Endothelial cell (in vitro differentiated cells): ENCODE results near the gene TFEB. TPM values are rescaled to one million over a fixed set of nuclear protein-coding genes. Genes with fewer than 3 reads are reported as not detected.
"Not testable (repeated sequence)": the region's sequence is repeated elsewhere in the genome, so short reads cannot be mapped to it uniquely, and the experiment has no call there.

ENCODE experiments used
- DNase-seq: peaks from one replicate; pipeline ENCODE4 v3.0.0; 2021; ENCODE audit warnings: low spot score
- H3K27ac Mint-ChIP-seq: one replicate; pipeline ENCODE4 v1.8.0; 2021; ENCODE audit warnings: mixed read lengths, inconsistent platforms; ENCODE audit not compliant: unreplicated experiment
- H3K27me3 Mint-ChIP-seq: one replicate; pipeline ENCODE4 v1.8.0; 2021; ENCODE audit warnings: mild to moderate bottlenecking, moderate library complexity, mixed read lengths, inconsistent platforms; ENCODE audit not compliant: unreplicated experiment
- H3K36me3 Mint-ChIP-seq: one replicate; pipeline ENCODE4 v1.8.0; 2021; ENCODE audit warnings: mild to moderate bottlenecking, low read depth, mixed read lengths, inconsistent platforms; ENCODE audit not compliant: unreplicated experiment
- H3K4me1 Mint-ChIP-seq: one replicate; pipeline ENCODE4 v1.8.0; 2021; ENCODE audit warnings: mild to moderate bottlenecking, mixed read lengths, inconsistent platforms; ENCODE audit not compliant: unreplicated experiment
- H3K4me3 Mint-ChIP-seq: one replicate; pipeline ENCODE4 v1.8.0; 2021; ENCODE audit warnings: mild to moderate bottlenecking, mixed read lengths, inconsistent platforms; ENCODE audit not compliant: unreplicated experiment
- H3K9me3 Mint-ChIP-seq: one replicate; pipeline ENCODE4 v1.8.0; 2021; ENCODE audit warnings: mixed read lengths, inconsistent platforms; ENCODE audit not compliant: unreplicated experiment
- CTCF ChIP-seq: fragments of 200-600 bp; sonication (generic); IDR thresholded peaks from one replicate; pipeline ENCODE4 v1.5.0; 2021; ENCODE audit warnings: antibody characterized with exemption; ENCODE audit not compliant: unreplicated experiment
- total RNA-seq: library from RNA; stranded (reverse); fragmentation: NEBNext Ultra II Directional; extraction: Animal tissue kit (Norgen Biotek cat#: 25700); gene quantifications from one replicate; pipeline ENCODE4 v1.2.1, GENCODE V29; 2021; ENCODE audit not compliant: unreplicated experiment

Gene TFEB
- total RNA-seq, 1 donor from 2014 or later: 10.4 TPM

GRCh38 chr6:41770381-41771057, 35.1 kb upstream of the TFEB start:
- no peak overlapping the region for H3K4me3 Mint-ChIP-seq
- peaks cover 2% of the 10 kb centered on the region for H3K27me3 Mint-ChIP-seq
- no peak for TF ChIP-seq CTCF
- no peaks in the 10 kb centered on the region for H3K9me3 Mint-ChIP-seq
- H3K27ac Mint-ChIP-seq: peak overlapping the region; percentile 49
- peaks cover 31% of the 10 kb centered on the region for H3K36me3 Mint-ChIP-seq
- no peak for DNase-seq
- H3K4me1 Mint-ChIP-seq: peaks cover 33% of the 10 kb centered on the region

- TF ChIP-seq CTCF: no peak
- Mint-ChIP-seq H3K27ac (peak overlapping the region; percentile 78), H3K9me3 (no peaks in the 10 kb centered on the region), H3K36me3 (peaks cover 23% of the 10 kb centered on the region), H3K27me3 (peaks cover 3% of the 10 kb centered on the region), H3K4me1 (peaks cover 33% of the 10 kb centered on the region), H3K4me3 (no peak overlapping the region)
- no peak for DNase-seq
These were observed 34.0 kb upstream of the TFEB start for GRCh38 chr6:41769376-41769775.

GRCh38 chr6:41768545-41769308, 33.3 kb upstream of the TFEB start:
- TF ChIP-seq CTCF: no peak
- no peak overlapping the region for H3K4me3 Mint-ChIP-seq
- no peaks in the 10 kb centered on the region for H3K9me3 Mint-ChIP-seq
- peaks cover 19% of the 10 kb centered on the region for H3K36me3 Mint-ChIP-seq
- H3K27ac Mint-ChIP-seq: peak overlapping the region; percentile 78
- DNase-seq: no peak
- peaks cover 33% of the 10 kb centered on the region for H3K4me1 Mint-ChIP-seq
- H3K27me3 Mint-ChIP-seq: peaks cover 3% of the 10 kb centered on the region

- H3K4me3 Mint-ChIP-seq: no peak overlapping the region
- TF ChIP-seq CTCF: no peak
- peaks cover 33% of the 10 kb centered on the region for H3K4me1 Mint-ChIP-seq
- DNase-seq: no peak
- H3K9me3 Mint-ChIP-seq: no peaks in the 10 kb centered on the region
- H3K27ac Mint-ChIP-seq: peak overlapping the region; percentile 24
- H3K36me3 Mint-ChIP-seq: peaks cover 15% of the 10 kb centered on the region
- peaks cover 3% of the 10 kb centered on the region for H3K27me3 Mint-ChIP-seq
These were observed 31.9 kb upstream of the TFEB start for GRCh38 chr6:41767112-41767833.

- not testable (repeated sequence) for H3K4me3 Mint-ChIP-seq, DNase-seq, H3K9me3 Mint-ChIP-seq, H3K36me3 Mint-ChIP-seq, H3K27ac Mint-ChIP-seq, H3K27me3 Mint-ChIP-seq
- peaks cover 31% of the 10 kb centered on the region for H3K4me1 Mint-ChIP-seq
These were observed 30.7 kb upstream of the TFEB start for GRCh38 chr6:41766043-41766664.
